Body of pancreas (tissue), 4 donors: Measurements from ENCODE around the gene GALNT17.

Experiments used
- POLR2A ChIP-seq, 3 donors: fragments of 450-650 bp; IDR thresholded peaks; one replicate each; pipeline ENCODE4 v1.6.1; 2016; ENCODE audit warnings: antibody characterized with exemption in 3 of 3, mild to moderate bottlenecking in 2 of 3
- TF ChIP-seq, protein P1 (sequence below), 7 experiments: fragments of 450-650 bp in 4 of 7; fragments of 200-600 bp in 3 of 7; sonication (generic) in 3 of 7; IDR thresholded peaks; one replicate each; pipeline ENCODE4 v1.5.1; 2016 to 2019; ENCODE audit warnings: antibody characterized with exemption in 7 of 7

- TF ChIP-seq POLR2A (IDR thresholded peaks at IDR 0.05) = no peak
- TF ChIP-seq, protein P1, sequence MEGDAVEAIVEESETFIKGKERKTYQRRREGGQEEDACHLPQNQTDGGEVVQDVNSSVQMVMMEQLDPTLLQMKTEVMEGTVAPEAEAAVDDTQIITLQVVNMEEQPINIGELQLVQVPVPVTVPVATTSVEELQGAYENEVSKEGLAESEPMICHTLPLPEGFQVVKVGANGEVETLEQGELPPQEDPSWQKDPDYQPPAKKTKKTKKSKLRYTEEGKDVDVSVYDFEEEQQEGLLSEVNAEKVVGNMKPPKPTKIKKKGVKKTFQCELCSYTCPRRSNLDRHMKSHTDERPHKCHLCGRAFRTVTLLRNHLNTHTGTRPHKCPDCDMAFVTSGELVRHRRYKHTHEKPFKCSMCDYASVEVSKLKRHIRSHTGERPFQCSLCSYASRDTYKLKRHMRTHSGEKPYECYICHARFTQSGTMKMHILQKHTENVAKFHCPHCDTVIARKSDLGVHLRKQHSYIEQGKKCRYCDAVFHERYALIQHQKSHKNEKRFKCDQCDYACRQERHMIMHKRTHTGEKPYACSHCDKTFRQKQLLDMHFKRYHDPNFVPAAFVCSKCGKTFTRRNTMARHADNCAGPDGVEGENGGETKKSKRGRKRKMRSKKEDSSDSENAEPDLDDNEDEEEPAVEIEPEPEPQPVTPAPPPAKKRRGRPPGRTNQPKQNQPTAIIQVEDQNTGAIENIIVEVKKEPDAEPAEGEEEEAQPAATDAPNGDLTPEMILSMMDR (IDR thresholded peaks at IDR 0.05) = no peak
These were observed 202.6 kb downstream of the GALNT17 start for GRCh38 chr7:71334541-71334940.
